BE2C (cell line): ENCODE measurements around the gene SREBF2.

Experiments used
- DNase-seq: peaks from one replicate; pipeline ENCODE4 v3.0.0-alpha.2; 2020
- H3K27me3 ChIP-seq: fragments of 250-450 bp; sonication (Bioruptor Pico); 2 replicates; pipeline ENCODE4 v1.5.1; 2020; ENCODE audit warnings: mild to moderate bottlenecking
- H3K36me3 ChIP-seq: fragments of 250-450 bp; sonication (Bioruptor Pico); 2 replicates; pipeline ENCODE4 v1.5.1; 2020; ENCODE audit warnings: mild to moderate bottlenecking
- H3K4me1 ChIP-seq: fragments of 250-450 bp; sonication (Bioruptor Pico); 2 replicates; pipeline ENCODE4 v1.5.1; 2020
- H3K4me3 ChIP-seq: 2 replicates; pipeline ENCODE4 v1.5.1; 2011; ENCODE audit warnings: low read depth, low read length
- H3K9me3 ChIP-seq: fragments of 250-450 bp; sonication (Bioruptor Pico); 2 replicates; pipeline ENCODE4 v1.5.1; 2020
- CTCF ChIP-seq: IDR thresholded peaks from 2 replicates; pipeline ENCODE4 v1.5.1; 2012; ENCODE audit warnings: mild to moderate bottlenecking, low read depth, low read length

The SREBF2 gene

GRCh38 chr22:41912338-41913039 lies 79.6 kb downstream of the SREBF2 start:
- H3K27me3 ChIP-seq = peaks cover 84% of the 10 kb centered on the region
- no peak for TF ChIP-seq CTCF

GRCh38 chr22:41913040-41913719 lies 80.3 kb downstream of the SREBF2 start:
- TF ChIP-seq CTCF = no peak
- no peaks in the 10 kb centered on the region for H3K36me3 ChIP-seq
- no peak for DNase-seq
- H3K4me3 ChIP-seq = no peak overlapping the region
- H3K27me3 ChIP-seq = peaks cover 89% of the 10 kb centered on the region
- H3K4me1 ChIP-seq = no peaks in the 10 kb centered on the region
- no peaks in the 10 kb centered on the region for H3K9me3 ChIP-seq

More at GRCh38 chr22:41912338-41913039, 79.6 kb downstream of the SREBF2 start:
- peaks cover 1% of the 10 kb centered on the region for H3K36me3 ChIP-seq
- no peaks in the 10 kb centered on the region for H3K9me3 ChIP-seq
- DNase-seq = no peak
- H3K4me1 ChIP-seq = no peaks in the 10 kb centered on the region
- H3K4me3 ChIP-seq = no peak overlapping the region

- Histone ChIP-seq H3K27me3 (peaks cover 92% of the 10 kb centered on the region), H3K4me3 (no peak overlapping the region)
Measured at GRCh38 chr22:41913842-41914534, 81.1 kb downstream of the SREBF2 start.

GRCh38 chr22:41914611-41915034 lies 81.7 kb downstream of the SREBF2 start:
- Histone ChIP-seq H3K4me3 (no peak overlapping the region), H3K27me3 (peaks cover 86% of the 10 kb centered on the region), H3K9me3 (no peaks in the 10 kb centered on the region), H3K36me3 (no peaks in the 10 kb centered on the region), H3K4me1 (no peaks in the 10 kb centered on the region)
- no peak for TF ChIP-seq CTCF
- no peak for DNase-seq

More at GRCh38 chr22:41913842-41914534, 81.1 kb downstream of the SREBF2 start:
- DNase-seq = no peak
- TF ChIP-seq CTCF = no peak
- H3K36me3 ChIP-seq = no peaks in the 10 kb centered on the region
- H3K9me3 ChIP-seq = no peaks in the 10 kb centered on the region
- H3K4me1 ChIP-seq = no peaks in the 10 kb centered on the region

- H3K4me1 ChIP-seq = no peaks in the 10 kb centered on the region
- H3K27me3 ChIP-seq = peaks cover 80% of the 10 kb centered on the region
- DNase-seq = peak; percentile 60
- H3K36me3 ChIP-seq = no peaks in the 10 kb centered on the region
- no peak for TF ChIP-seq CTCF
- H3K4me3 ChIP-seq = no peak within 1 kb of the TSS
- H3K9me3 ChIP-seq = no peaks in the 10 kb centered on the region
Measured at GRCh38 chr22:41915035-41915785, 82.3 kb downstream of the SREBF2 start, which contains the start of gene SHISA8. Gene SHISA8, minus strand, starts transcription at chr22:41915074. Its CDS starts 407 bp downstream, at chr22:41914667.
